Eye (tissue), 1 donor: ENCODE measurements around the gene CANT1.
"Not testable (repeated sequence)": the region's sequence is repeated elsewhere in the genome, so short reads cannot be mapped to it uniquely, and the experiment has no call there.

ENCODE experiments used
- DNase-seq: peaks from one replicate; pipeline ENCODE4 v3.0.0-alpha.2; 2015

Gene CANT1

DNA sequence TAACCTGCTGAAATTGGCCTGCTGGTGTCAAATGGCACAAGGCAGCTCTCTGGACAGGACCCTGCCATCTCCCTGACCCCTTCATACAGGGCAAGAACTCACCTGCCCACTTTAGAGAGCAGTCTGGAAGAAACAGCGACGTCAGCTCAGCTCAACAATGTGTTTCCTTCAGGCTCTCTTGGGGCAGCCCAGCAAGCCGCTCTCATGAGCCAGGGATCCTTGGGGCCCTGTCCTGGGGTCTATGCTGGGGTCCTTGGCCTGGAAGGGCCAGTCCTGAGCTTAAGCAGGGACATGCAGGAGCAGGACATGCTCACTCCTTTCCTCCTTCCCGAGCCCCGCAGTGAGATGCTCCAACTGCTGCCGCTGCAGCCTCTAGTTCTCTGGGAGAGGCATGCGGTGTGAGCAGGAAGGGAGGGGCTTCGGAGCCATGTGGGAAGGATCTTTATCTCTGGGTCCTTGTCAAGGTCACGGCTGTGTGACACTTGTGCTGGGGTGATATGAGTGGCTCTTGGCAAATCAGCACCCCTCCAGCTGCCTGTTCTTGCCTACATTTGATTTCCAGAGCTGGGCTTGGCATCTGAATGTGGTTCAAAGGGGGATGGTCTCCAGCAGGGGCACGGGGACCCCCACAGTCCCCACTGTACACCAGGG is 17.8 kb upstream of the CANT1 start:
- peak; percentile 50 for DNase-seq

DNA sequence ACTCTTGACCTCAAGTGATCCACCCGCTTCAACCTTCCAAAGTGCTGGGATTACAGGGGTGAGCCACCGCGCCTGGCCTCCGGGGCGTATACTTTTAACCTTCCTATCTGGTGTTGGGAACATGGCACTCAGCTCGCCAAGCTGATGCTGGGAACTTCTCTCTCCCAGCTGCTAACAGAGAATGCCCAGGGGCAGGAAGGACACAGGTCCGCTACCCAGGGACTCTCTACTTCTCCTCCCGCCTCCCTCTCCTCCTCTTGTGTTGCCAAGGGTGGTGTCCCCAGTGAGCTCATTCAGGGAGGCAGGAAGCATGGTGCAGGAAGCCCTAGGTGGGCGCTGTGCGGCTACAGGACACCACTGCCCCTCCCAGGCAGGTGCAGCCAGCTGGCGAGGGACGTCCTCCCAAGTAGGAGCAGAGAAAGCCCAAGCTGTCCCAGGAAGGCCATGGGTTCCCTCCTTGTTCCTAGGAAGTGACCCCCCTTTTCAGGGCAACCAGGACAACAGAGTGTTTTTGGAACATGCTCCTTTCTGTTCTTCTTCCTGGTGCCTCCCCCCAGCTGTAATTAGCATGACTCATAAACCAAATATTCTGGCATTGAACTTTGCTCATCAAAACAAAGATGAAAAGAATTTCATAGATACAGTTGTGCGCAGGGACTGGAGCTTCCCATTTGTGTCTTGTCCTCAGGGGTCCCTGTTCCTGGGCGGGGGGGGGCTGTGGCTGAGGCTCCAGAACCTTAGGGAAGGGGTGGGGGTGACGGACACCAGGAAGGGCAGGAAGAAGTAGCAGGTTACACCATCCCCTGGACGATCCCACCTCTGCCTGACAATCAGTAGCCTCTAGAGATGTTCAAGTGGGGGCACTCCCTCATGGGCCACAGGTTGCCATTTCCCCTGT is 17.1 kb upstream of the CANT1 start:
- no peak for DNase-seq

GRCh38 chr17:79024901-79025737 is 15.6 kb upstream of the CANT1 start:
- no peak for DNase-seq

GRCh38 chr17:79023886-79024771 is 14.6 kb upstream of the CANT1 start, which contains the start of gene C1QTNF1:
TSS of gene C1QTNF1 (plus strand) at chr17:79024169. CDS start at chr17:79043969, 19,800 bp downstream.
- DNase-seq: peak; percentile 79

- DNase-seq: no peak
Observed at GRCh38 chr17:79023180-79023705, 13.7 kb upstream of the CANT1 start.

- no peak for DNase-seq
Observed at GRCh38 chr17:79022507-79022991, 13.0 kb upstream of the CANT1 start.

DNA sequence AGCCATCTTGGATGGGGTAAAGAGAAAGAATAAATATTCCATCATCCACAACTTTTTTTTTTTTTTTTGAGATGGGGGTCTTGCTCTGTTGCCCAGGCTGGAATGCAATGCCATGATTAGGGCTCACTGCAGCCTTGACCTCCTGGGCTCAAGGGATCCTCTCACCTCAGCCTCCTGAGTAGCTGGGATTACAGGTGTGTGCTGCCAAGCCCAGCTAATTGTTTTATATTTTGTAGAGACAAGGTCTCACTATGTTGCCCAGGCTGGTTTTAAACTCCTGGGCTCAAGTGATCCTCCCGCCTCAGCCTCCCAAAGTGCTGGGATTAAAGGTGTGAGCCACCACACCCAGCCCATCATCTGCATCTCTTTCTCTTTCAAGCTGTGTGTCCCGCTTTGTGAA is 12.4 kb upstream of the CANT1 start:
- DNase-seq: not testable (repeated sequence)

DNA sequence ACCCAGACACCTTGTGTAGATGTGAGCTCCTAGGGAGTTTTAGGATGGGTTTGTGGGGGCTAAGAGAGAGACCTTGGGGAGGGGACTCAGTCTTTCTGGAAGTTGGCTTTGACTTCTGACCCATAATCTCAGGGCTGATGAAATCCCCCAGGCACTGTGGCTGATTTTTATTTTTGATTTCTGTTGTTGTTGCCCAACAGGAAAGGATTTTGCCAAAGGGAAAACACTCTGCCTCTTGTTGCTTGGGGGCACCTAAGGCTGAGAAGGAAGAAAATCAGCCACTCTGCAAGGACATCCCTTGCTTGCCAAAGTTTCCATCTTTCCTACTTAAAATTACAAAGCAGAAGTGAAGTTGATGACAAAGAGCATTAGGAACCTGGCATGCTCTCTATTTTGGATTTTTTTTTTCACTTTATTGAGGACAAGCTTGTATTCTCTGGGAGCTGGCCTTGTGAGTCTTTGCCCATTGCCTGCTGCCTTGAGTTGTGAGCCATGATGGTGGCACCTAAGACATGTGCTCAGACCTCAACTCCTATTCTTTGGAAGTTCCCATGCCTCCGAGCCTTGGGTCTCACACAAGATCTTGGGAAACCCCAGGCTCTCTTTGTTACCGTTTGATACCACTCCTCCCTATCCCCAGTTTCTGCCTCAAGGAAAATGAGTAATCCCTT is 11.2 kb upstream of the CANT1 start:
- no peak for DNase-seq

- peak; percentile 65 for DNase-seq
Observed at GRCh38 chr17:79019632-79020584, 10.3 kb upstream of the CANT1 start.

DNA sequence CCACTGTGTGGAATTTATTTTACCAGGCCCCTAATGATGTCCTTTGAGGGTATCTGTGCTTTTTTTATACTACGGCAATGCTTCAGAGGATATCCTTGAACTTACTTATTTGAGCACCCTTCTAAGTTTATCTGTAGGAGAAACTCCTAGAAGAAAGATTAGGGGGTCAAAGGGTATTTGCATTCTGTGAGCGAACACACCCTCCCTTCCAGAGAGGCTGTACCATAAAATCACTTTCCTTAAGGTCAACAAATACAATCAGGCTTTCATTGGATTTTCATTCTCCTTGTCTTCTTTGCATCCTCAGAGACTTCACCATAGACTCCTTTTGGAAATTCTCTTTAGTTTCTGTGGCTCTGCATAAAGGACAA is 9.7 kb upstream of the CANT1 start:
- DNase-seq: no peak

DNA sequence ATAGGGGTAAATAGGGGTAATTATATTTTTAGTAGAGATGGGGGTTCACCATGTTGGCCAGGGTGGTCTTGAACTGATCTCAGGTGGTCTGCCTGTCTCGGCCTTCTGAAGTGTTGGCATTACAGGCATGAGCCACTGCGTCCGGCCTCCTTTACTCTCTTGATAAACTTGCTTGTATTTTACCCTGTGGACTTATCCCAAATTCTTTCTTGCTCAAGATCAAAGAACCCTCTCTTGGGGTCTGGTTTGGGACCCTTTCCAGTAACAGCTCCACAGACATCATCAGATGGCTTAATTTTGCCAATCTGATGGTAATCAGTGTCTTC is 8.8 kb upstream of the CANT1 start:
- no peak for DNase-seq

GRCh38 chr17:79017546-79018369 is 8.2 kb upstream of the CANT1 start:
- DNase-seq: no peak

DNA sequence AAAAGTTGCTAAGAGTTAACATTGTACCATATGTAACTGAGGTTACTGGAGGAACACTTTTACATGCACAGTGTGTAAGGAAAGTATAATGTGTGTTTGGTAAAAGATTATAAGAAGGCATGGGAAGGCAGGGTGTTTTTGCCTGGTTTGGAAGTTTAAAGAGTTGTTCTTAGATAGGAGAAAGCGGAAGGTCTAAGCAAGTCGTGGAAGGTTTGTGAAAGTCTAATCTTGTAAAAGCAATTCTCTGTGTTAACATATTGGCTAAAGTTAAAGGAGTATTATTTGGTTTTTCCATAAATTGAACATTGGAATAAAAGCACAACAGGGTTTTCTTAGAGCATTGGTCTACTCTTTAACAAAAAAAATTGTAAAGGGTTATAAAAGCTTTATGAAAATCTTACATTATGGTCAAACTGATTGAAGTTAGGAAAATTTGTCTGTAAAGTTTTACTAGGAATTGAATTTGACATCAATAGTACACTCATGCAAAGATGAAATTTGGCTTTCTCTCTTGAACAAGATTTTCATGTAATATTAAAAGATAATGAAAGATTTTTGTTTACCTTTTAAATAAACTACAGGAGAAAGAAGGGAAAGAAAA is 4.7 kb upstream of the CANT1 start:
- DNase-seq: no peak

- no peak for DNase-seq
Observed at GRCh38 chr17:79012563-79013134, 3.1 kb upstream of the CANT1 start.

- DNase-seq: no peak
Observed at GRCh38 chr17:79011451-79012147, 2.0 kb upstream of the CANT1 start.

GRCh38 chr17:79010304-79010646 is 711 bp upstream of the CANT1 start:
- DNase-seq: no peak

GRCh38 chr17:79008666-79009387 is 737 bp downstream of the CANT1 start:
- DNase-seq: no peak
